ENCODE measurements around the gene SCAF1. TPM values are rescaled to one million over a fixed set of nuclear protein-coding genes. Genes with fewer than 3 reads are reported as not detected.

SCAF1 gene
- total and polyA plus RNA-seq, 9 of the 15 experiments (the other 6 are each of a cell fraction or from before 2014, with no cell fraction given): 0.20 to 79.0 (median 4.9) TPM

GRCh38 chr19:49664171-49665035, 22.4 kb downstream of the SCAF1 start (continued):
- TF ChIP-seq CTCFL (IDR thresholded peaks at IDR 0.05; ENCODE audit: borderline replicate concordance, insufficient read depth, low read depth, low read length, poor library complexity, severe bottlenecking): peak; percentile 14
- no peak for TF ChIP-seq ZNF830 (CRISPR knock-in tag; IDR thresholded peaks at IDR 0.05)
- peak; percentile 43; the same call in 1 of the 2 replicates for TF ChIP-seq CREM (IDR thresholded peaks at IDR 0.05; ENCODE audit: low read depth)
- no peak for TF ChIP-seq KDM1A (IDR thresholded peaks at IDR 0.05)
- TF ChIP-seq MAFF (IDR thresholded peaks at IDR 0.05; ENCODE audit: low read length): no peak
- peak; percentile 16; the same call in 1 of the 2 replicates for TF ChIP-seq ZBTB7A (IDR thresholded peaks at IDR 0.05; ENCODE audit: borderline replicate concordance, control insufficient read depth, low read depth, low read length)
- TF ChIP-seq POLR2H (tag; IDR thresholded peaks at IDR 0.05; ENCODE audit: low read depth): no peak
- TF ChIP-seq E2F6 (IDR thresholded peaks at IDR 0.05; ENCODE audit: borderline replicate concordance in 1 of 2, extremely low read depth in 1 of 2, insufficient read depth in 1 of 2, insufficient read length in 1 of 2, low read depth in 1 of 2, low read length in 1 of 2, poor library complexity in 1 of 2, severe bottlenecking in 1 of 2): peak in 1 of 2 experiments; percentile 27
- 0 out of 2 replicates have a peak, but pooled peaks have one; percentile 62 for TF ChIP-seq ATF6 (CRISPR knock-in tag; IDR thresholded peaks at IDR 0.05)
- peak; percentile 60 for TF ChIP-seq RBM22 (IDR thresholded peaks at IDR 0.05; ENCODE audit: low read depth, low read length, poor library complexity, severe bottlenecking)
- no peak for TF ChIP-seq MBD2 (IDR thresholded peaks at IDR 0.05; ENCODE audit: borderline replicate concordance, low read depth)
- no peak for TF ChIP-seq RFX1 (IDR thresholded peaks at IDR 0.05)
- TF ChIP-seq E2F5 (CRISPR knock-in tag; IDR thresholded peaks at IDR 0.05): no peak
- no peak for TF ChIP-seq CUX1 (CRISPR knock-in tag; IDR thresholded peaks at IDR 0.05)

All from K562 (cell line).